VCaP (cell line): ENCODE results near the gene CYTH2.

Experiments used
- H3K27ac ChIP-seq: fragments of 450-650 bp; 2 replicates; pipeline ENCODE4 v1.5.1; 2017
- CTCF ChIP-seq: fragments of 450-650 bp; conservative IDR thresholded peaks from 2 replicates; pipeline ENCODE4 v1.5.1; 2017; ENCODE audit warnings: mild to moderate bottlenecking, moderate library complexity

CYTH2 gene

GRCh38 chr19:48498595-48499311 is 29.6 kb downstream of the CYTH2 start:
- no peak for TF ChIP-seq CTCF
- H3K27ac ChIP-seq: no peak overlapping the region

GRCh38 chr19:48499316-48500090 is 30.3 kb downstream of the CYTH2 start:
- no peak overlapping the region for H3K27ac ChIP-seq
- no peak for TF ChIP-seq CTCF

GRCh38 chr19:48500830-48501493 is 31.8 kb downstream of the CYTH2 start:
- H3K27ac ChIP-seq: peak overlapping the region; percentile 78

GRCh38 chr19:48501494-48502349 is 32.6 kb downstream of the CYTH2 start:
- H3K27ac ChIP-seq: peak overlapping the region; percentile 78

More at GRCh38 chr19:48500830-48501493, 31.8 kb downstream of the CYTH2 start:
- TF ChIP-seq CTCF: no peak

GRCh38 chr19:48502350-48503018 is 33.3 kb downstream of the CYTH2 start:
- no peak for TF ChIP-seq CTCF
- peak overlapping the region; percentile 78 for H3K27ac ChIP-seq

More at GRCh38 chr19:48501494-48502349, 32.6 kb downstream of the CYTH2 start:
- no peak for TF ChIP-seq CTCF

- H3K27ac ChIP-seq: no peak overlapping the region
- TF ChIP-seq CTCF: peak; percentile 70
Measured at GRCh38 chr19:48506138-48506733, 37.1 kb downstream of the CYTH2 start.
